ENCODE data around the gene FSHR. TPM values are rescaled to one million over a fixed set of nuclear protein-coding genes. Genes with fewer than 3 reads are reported as not detected.

Gene FSHR
- total and polyA plus RNA-seq, 2 experiments from 2014 or later: not detected

- H3K36me3 ChIP-seq (ENCODE audit: low read depth): no peaks in the 10 kb centered on the region
- H3K9ac ChIP-seq: no peak overlapping the region
- no peak overlapping the region for H2AFZ ChIP-seq
- no peaks in the 10 kb centered on the region for H3K9me3 ChIP-seq (ENCODE audit: low read depth)
- no peaks in the 10 kb centered on the region for H4K20me1 ChIP-seq (ENCODE audit: insufficient read depth)
- TF ChIP-seq EZH2 (IDR thresholded peaks at IDR 0.05; ENCODE audit: insufficient read depth, poor library complexity, severe bottlenecking): no peak
- TF ChIP-seq EZH2phosphoT487 (IDR thresholded peaks at IDR 0.05; ENCODE audit: insufficient read depth, low read depth): no peak
- WGBS, 2 experiments (ENCODE audit: low coverage in 1 of 2, low lambda C conversion rate in 2 of 2, missing lambda C conversion rate in 2 of 2): 12 to 14% methylated on average over 4 of the region's 4 CpGs
- H3K4me2 ChIP-seq (ENCODE audit: unreplicated experiment): no peak overlapping the region
- H3F3A ChIP-seq (ENCODE audit: insufficient read depth): no peaks in the 10 kb centered on the region
- no peaks in the 10 kb centered on the region for H3K27me3 ChIP-seq (replicated peaks; ENCODE audit: insufficient read depth)
- H3K4me1 ChIP-seq (ENCODE audit: insufficient read depth): no peaks in the 10 kb centered on the region
- H3K27ac ChIP-seq: no peak overlapping the region
- H3K79me2 ChIP-seq (ENCODE audit: insufficient read depth): no peaks in the 10 kb centered on the region
- no peak overlapping the region for H3K4me3 ChIP-seq
- in situ Hi-C loops (cut with MboI): no loop called here
- no peak for DNase-seq
- no peaks in the 10 kb centered on the region for H3K9me2 ChIP-seq (ENCODE audit: insufficient read depth)
These were observed 35.4 kb upstream of the FSHR start for GRCh38 chr2:49189512-49190225.

- DNase-seq: no peak
- Histone ChIP-seq H3K27ac (no peak overlapping the region), H3K4me2 (ENCODE audit: unreplicated experiment) (no peak overlapping the region), H3K9ac (no peak overlapping the region), H3K9me3 (ENCODE audit: low read depth) (no peaks in the 10 kb centered on the region), H3F3A (ENCODE audit: insufficient read depth) (no peaks in the 10 kb centered on the region), H4K20me1 (ENCODE audit: insufficient read depth) (no peaks in the 10 kb centered on the region), H3K79me2 (ENCODE audit: insufficient read depth) (no peaks in the 10 kb centered on the region), H3K27me3 (replicated peaks; ENCODE audit: insufficient read depth) (no peaks in the 10 kb centered on the region), H3K4me3 (no peak overlapping the region), H3K4me1 (ENCODE audit: insufficient read depth) (no peaks in the 10 kb centered on the region), H3K36me3 (ENCODE audit: low read depth) (no peaks in the 10 kb centered on the region), H3K9me2 (ENCODE audit: insufficient read depth) (no peaks in the 10 kb centered on the region), H2AFZ (no peak overlapping the region)
- 42 to 51% methylated on average over 10 of the region's 10 CpGs for WGBS, 2 experiments (ENCODE audit: low coverage in 1 of 2, low lambda C conversion rate in 2 of 2, missing lambda C conversion rate in 2 of 2)
- TF ChIP-seq EZH2phosphoT487 (IDR thresholded peaks at IDR 0.05; ENCODE audit: insufficient read depth, low read depth) (no peak), EZH2 (IDR thresholded peaks at IDR 0.05; ENCODE audit: insufficient read depth, poor library complexity, severe bottlenecking) (no peak)
- in situ Hi-C loops (cut with MboI): no loop called here
These were observed 31.8 kb upstream of the FSHR start for GRCh38 chr2:49186050-49186648.

GRCh38 chr2:49178656-49179055 is 24.3 kb upstream of the FSHR start:
- Histone ChIP-seq H3K27me3 (replicated peaks; ENCODE audit: insufficient read depth) (no peaks in the 10 kb centered on the region), H3K36me3 (ENCODE audit: low read depth) (no peaks in the 10 kb centered on the region), H3K4me3 (no peak overlapping the region), H3K9me2 (ENCODE audit: insufficient read depth) (no peaks in the 10 kb centered on the region), H3K9ac (no peak overlapping the region), H4K20me1 (ENCODE audit: insufficient read depth) (no peaks in the 10 kb centered on the region), H3K4me1 (ENCODE audit: insufficient read depth) (no peaks in the 10 kb centered on the region), H2AFZ (no peak overlapping the region), H3K79me2 (ENCODE audit: insufficient read depth) (no peaks in the 10 kb centered on the region), H3K27ac (no peak overlapping the region), H3F3A (ENCODE audit: insufficient read depth) (no peaks in the 10 kb centered on the region), H3K9me3 (ENCODE audit: low read depth) (no peaks in the 10 kb centered on the region), H3K4me2 (ENCODE audit: unreplicated experiment) (no peak overlapping the region)
- TF ChIP-seq EZH2phosphoT487 (IDR thresholded peaks at IDR 0.05; ENCODE audit: insufficient read depth, low read depth): no peak
- TF ChIP-seq EZH2 (IDR thresholded peaks at IDR 0.05; ENCODE audit: insufficient read depth, poor library complexity, severe bottlenecking): no peak
- WGBS, 2 experiments (ENCODE audit: low coverage in 1 of 2, low lambda C conversion rate in 2 of 2, missing lambda C conversion rate in 2 of 2): 29 to 35% methylated on average over 7 of the region's 7 CpGs
- in situ Hi-C loops (cut with MboI): no loop called here
- no peak for DNase-seq

GRCh38 chr2:49177194-49177593 is 22.9 kb upstream of the FSHR start:
- H3K79me2 ChIP-seq (ENCODE audit: insufficient read depth): no peaks in the 10 kb centered on the region
- H3K9ac ChIP-seq: no peak overlapping the region
- in situ Hi-C loops (cut with MboI): no loop called here
- DNase-seq: no peak
- no peaks in the 10 kb centered on the region for H3K9me3 ChIP-seq (ENCODE audit: low read depth)
- TF ChIP-seq EZH2 (IDR thresholded peaks at IDR 0.05; ENCODE audit: insufficient read depth, poor library complexity, severe bottlenecking): no peak
- no peak for TF ChIP-seq EZH2phosphoT487 (IDR thresholded peaks at IDR 0.05; ENCODE audit: insufficient read depth, low read depth)
- no peak overlapping the region for H3K27ac ChIP-seq
- no peaks in the 10 kb centered on the region for H4K20me1 ChIP-seq (ENCODE audit: insufficient read depth)
- no peak overlapping the region for H2AFZ ChIP-seq
- no peaks in the 10 kb centered on the region for H3K36me3 ChIP-seq (ENCODE audit: low read depth)
- no peak overlapping the region for H3K4me3 ChIP-seq
- 76 to 77% methylated on average over 1 of the region's 1 CpG for WGBS, 2 experiments (ENCODE audit: low coverage in 1 of 2, low lambda C conversion rate in 2 of 2, missing lambda C conversion rate in 2 of 2)
- H3K4me1 ChIP-seq (ENCODE audit: insufficient read depth): no peaks in the 10 kb centered on the region
- no peaks in the 10 kb centered on the region for H3K27me3 ChIP-seq (replicated peaks; ENCODE audit: insufficient read depth)
- no peaks in the 10 kb centered on the region for H3F3A ChIP-seq (ENCODE audit: insufficient read depth)
- H3K4me2 ChIP-seq (ENCODE audit: unreplicated experiment): no peak overlapping the region
- H3K9me2 ChIP-seq (ENCODE audit: insufficient read depth): no peaks in the 10 kb centered on the region

Measured in GM23248 (cell line).